Fibroblast of pulmonary artery (primary cell): ENCODE data around the gene NCAPG2.
A peak's percentile ranks its signal among the peaks of the same experiment; 100 is the strongest.
"Not testable (repeated sequence)": the region's sequence is repeated elsewhere in the genome, so short reads cannot be mapped to it uniquely, and the experiment has no call there.

ENCODE experiments used
- DNase-seq: peaks from one replicate; pipeline ENCODE4 v3.0.0-alpha.2; 2010; ENCODE audit warnings: low read depth
- H3K4me3 ChIP-seq: replicated peaks from 2 replicates; pipeline ENCODE4 v1.5.1; 2011; ENCODE audit warnings: low read depth, mild to moderate bottlenecking, control low read depth, low read length, moderate library complexity
- CTCF ChIP-seq: IDR thresholded peaks from 2 replicates; pipeline ENCODE4 v1.5.1; 2011; ENCODE audit warnings: mild to moderate bottlenecking, control low read depth, low read length, inconsistent platforms; ENCODE audit errors: missing control alignments

NCAPG2 gene

GRCh38 chr7:158645842-158646241 is 58.8 kb downstream of the NCAPG2 start:
- no peak for DNase-seq
- TF ChIP-seq CTCF: no peak
- H3K4me3 ChIP-seq: no peak overlapping the region

- no peak for TF ChIP-seq CTCF
- no peak for DNase-seq
- H3K4me3 ChIP-seq: no peak overlapping the region
These were observed 62.5 kb downstream of the NCAPG2 start for GRCh38 chr7:158642149-158642548.

- TF ChIP-seq CTCF: no peak
- no peak overlapping the region for H3K4me3 ChIP-seq
- DNase-seq: peak; percentile 33
These were observed 66.6 kb downstream of the NCAPG2 start for GRCh38 chr7:158638001-158638400.

GRCh38 chr7:158633055-158633956 is 71.3 kb downstream of the NCAPG2 start:
- no peak for DNase-seq
- H3K4me3 ChIP-seq: no peak overlapping the region
- TF ChIP-seq CTCF: no peak

GRCh38 chr7:158631574-158632195 is 72.9 kb downstream of the NCAPG2 start:
- DNase-seq: no peak
- H3K4me3 ChIP-seq: no peak overlapping the region
- no peak for TF ChIP-seq CTCF

GRCh38 chr7:158626289-158626688 is 78.3 kb downstream of the NCAPG2 start:
- not testable (repeated sequence) for H3K4me3 ChIP-seq, DNase-seq

GRCh38 chr7:158623241-158623640 is 81.4 kb downstream of the NCAPG2 start:
- DNase-seq: no peak
- TF ChIP-seq CTCF: no peak
- no peak overlapping the region for H3K4me3 ChIP-seq
